MM.1S (cell line): ENCODE measurements around the gene FHIT.

Experiments used
- DNase-seq: peaks from one replicate; pipeline ENCODE4 v3.0.0-alpha.2; 2015
- H2AFZ ChIP-seq: fragments of 300-600 bp; sonication (generic); 2 replicates; pipeline ENCODE4 v1.6.0; 2016; ENCODE audit warnings: antibody characterized with exemption, low read length
- H3F3A ChIP-seq: fragments of 300-600 bp; sonication (generic); 2 replicates; pipeline ENCODE4 v1.6.1; 2016; ENCODE audit warnings: mild to moderate bottlenecking, antibody characterized with exemption, low read length, moderate library complexity, mixed read lengths; ENCODE audit not compliant: insufficient read depth
- H3K27ac ChIP-seq: fragments of 300-600 bp; sonication (generic); 2 replicates; pipeline ENCODE4 v1.5.1; 2016; ENCODE audit warnings: mild to moderate bottlenecking, low read length
- H3K27me3 ChIP-seq: fragments of 300-600 bp; sonication (generic); replicated peaks from 2 replicates; pipeline ENCODE4 v1.6.0; 2016; ENCODE audit warnings: low read length; ENCODE audit not compliant: insufficient read depth
- H3K36me3 ChIP-seq: fragments of 300-600 bp; sonication (generic); replicated peaks from 2 replicates; pipeline ENCODE4 v1.6.1; 2016; ENCODE audit warnings: mild to moderate bottlenecking, low read length, mixed read lengths; ENCODE audit not compliant: insufficient read depth
- H3K4me1 ChIP-seq: fragments of 300-600 bp; sonication (generic); 2 replicates; pipeline ENCODE4 v1.6.1; 2016; ENCODE audit warnings: low read length, mixed read lengths
- H3K4me2 ChIP-seq: fragments of 300-600 bp; sonication (generic); 2 replicates; pipeline ENCODE4 v1.6.0; 2016; ENCODE audit warnings: low read depth, low read length
- H3K4me3 ChIP-seq: fragments of 300-600 bp; sonication (generic); 2 replicates; pipeline ENCODE4 v1.5.1; 2016; ENCODE audit warnings: low read length, mixed read lengths
- H3K79me2 ChIP-seq: fragments of 300-600 bp; sonication (generic); 2 replicates; pipeline ENCODE4 v1.6.1; 2016; ENCODE audit warnings: mixed run types, low read length, mixed read lengths
- H3K9ac ChIP-seq: fragments of 300-600 bp; sonication (generic); 2 replicates; pipeline ENCODE4 v1.6.1; 2016; ENCODE audit warnings: low read length, mixed read lengths
- H3K9me2 ChIP-seq: fragments of 300-600 bp; sonication (generic); replicated peaks from 2 replicates; pipeline ENCODE4 v1.6.1; 2016; ENCODE audit warnings: mild to moderate bottlenecking, low read length, mixed read lengths; ENCODE audit not compliant: insufficient read depth
- H3K9me3 ChIP-seq: fragments of 300-600 bp; sonication (generic); replicated peaks from 2 replicates; pipeline ENCODE4 v1.6.1; 2016; ENCODE audit warnings: mild to moderate bottlenecking, low read length, mixed read lengths; ENCODE audit not compliant: insufficient read depth
- H4K20me1 ChIP-seq: fragments of 300-600 bp; sonication (generic); 2 replicates; pipeline ENCODE4 v1.6.1; 2016; ENCODE audit warnings: mild to moderate bottlenecking, low read length, moderate library complexity, mixed read lengths; ENCODE audit not compliant: insufficient read depth
- EZH2 ChIP-seq: fragments of 300-600 bp; sonication (generic); optimal IDR thresholded peaks from 2 replicates; pipeline ENCODE3; 2017; ENCODE audit warnings: low read depth, mild to moderate bottlenecking, antibody characterized with exemption, low read length, mixed read lengths
- EZH2phosphoT487 ChIP-seq: fragments of 300-600 bp; sonication (generic); IDR thresholded peaks from 2 replicates; pipeline ENCODE4 v1.6.1; 2018; ENCODE audit warnings: antibody characterized with exemption, low read length
- TF ChIP-seq, protein P1 (sequence below): fragments of 300-600 bp; sonication (generic); IDR thresholded peaks from 2 replicates; pipeline ENCODE4 v1.5.1; 2016; ENCODE audit warnings: antibody characterized with exemption, low read length, mixed read lengths

FHIT gene

DNA sequence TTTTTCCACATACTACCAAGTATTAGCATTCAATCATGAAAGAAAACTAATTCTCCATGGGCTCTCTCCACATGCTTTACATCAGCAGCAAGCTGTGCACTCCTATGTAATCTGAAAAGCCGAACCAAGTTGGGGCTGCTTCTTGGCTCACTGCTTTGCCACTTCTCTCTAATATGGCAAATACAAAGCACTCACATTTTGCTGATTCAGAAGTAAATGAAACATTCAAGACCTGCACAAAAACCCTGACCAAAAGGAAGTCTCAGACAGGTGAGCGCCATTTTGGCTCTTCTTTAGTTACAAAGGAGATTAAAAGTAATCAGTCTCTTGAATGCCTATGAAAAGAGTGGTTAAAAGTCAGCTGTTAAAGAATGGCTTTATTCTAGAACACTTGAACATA lies 915.2 kb downstream of the FHIT start:
- Histone ChIP-seq H3K79me2 (no peaks in the 10 kb centered on the region), H3K4me1 (no peaks in the 10 kb centered on the region), H3K36me3 (no peaks in the 10 kb centered on the region), H3K9me2 (no peaks in the 10 kb centered on the region), H2AFZ (no peak overlapping the region), H3K9me3 (no peaks in the 10 kb centered on the region), H3K4me2 (no peak overlapping the region), H3F3A (no peaks in the 10 kb centered on the region), H3K27me3 (no peaks in the 10 kb centered on the region), H4K20me1 (no peaks in the 10 kb centered on the region), H3K27ac (no peak overlapping the region), H3K4me3 (no peak overlapping the region), H3K9ac (no peak overlapping the region)
- TF ChIP-seq EZH2phosphoT487: no peak
- TF ChIP-seq, protein P1, sequence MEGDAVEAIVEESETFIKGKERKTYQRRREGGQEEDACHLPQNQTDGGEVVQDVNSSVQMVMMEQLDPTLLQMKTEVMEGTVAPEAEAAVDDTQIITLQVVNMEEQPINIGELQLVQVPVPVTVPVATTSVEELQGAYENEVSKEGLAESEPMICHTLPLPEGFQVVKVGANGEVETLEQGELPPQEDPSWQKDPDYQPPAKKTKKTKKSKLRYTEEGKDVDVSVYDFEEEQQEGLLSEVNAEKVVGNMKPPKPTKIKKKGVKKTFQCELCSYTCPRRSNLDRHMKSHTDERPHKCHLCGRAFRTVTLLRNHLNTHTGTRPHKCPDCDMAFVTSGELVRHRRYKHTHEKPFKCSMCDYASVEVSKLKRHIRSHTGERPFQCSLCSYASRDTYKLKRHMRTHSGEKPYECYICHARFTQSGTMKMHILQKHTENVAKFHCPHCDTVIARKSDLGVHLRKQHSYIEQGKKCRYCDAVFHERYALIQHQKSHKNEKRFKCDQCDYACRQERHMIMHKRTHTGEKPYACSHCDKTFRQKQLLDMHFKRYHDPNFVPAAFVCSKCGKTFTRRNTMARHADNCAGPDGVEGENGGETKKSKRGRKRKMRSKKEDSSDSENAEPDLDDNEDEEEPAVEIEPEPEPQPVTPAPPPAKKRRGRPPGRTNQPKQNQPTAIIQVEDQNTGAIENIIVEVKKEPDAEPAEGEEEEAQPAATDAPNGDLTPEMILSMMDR: no peak
- TF ChIP-seq EZH2: no peak
- no peak for DNase-seq

DNA sequence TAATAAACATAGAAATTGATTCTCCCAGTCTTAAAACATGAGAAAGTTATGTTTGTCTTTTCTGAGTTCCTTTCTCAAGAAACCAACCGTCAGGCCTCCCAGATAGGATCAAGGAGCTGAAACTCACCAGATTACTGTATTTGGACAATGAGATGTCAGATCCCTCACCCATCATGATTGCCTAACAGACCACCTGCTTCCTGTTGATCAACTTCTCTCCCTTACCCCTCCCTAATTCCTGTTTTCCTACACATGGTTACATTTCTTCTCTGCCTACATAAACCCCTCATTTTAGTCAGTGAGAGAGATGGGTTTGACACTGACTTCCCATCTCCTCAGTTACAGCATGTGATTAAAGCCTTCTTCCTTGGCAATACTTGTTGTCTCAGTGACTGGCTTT lies 917.5 kb downstream of the FHIT start:
- no peaks in the 10 kb centered on the region for H3K79me2 ChIP-seq
- H3K4me3 ChIP-seq: no peak overlapping the region
- no peak overlapping the region for H3K27ac ChIP-seq
- H3K9ac ChIP-seq: no peak overlapping the region
- DNase-seq: no peak
- H3K36me3 ChIP-seq: no peaks in the 10 kb centered on the region
- TF ChIP-seq, protein P1: no peak
- no peak for TF ChIP-seq EZH2
- no peak for TF ChIP-seq EZH2phosphoT487
- no peaks in the 10 kb centered on the region for H3K27me3 ChIP-seq
- H3K9me3 ChIP-seq: no peaks in the 10 kb centered on the region
- H3K9me2 ChIP-seq: no peaks in the 10 kb centered on the region
- H3K4me1 ChIP-seq: no peaks in the 10 kb centered on the region
- no peak overlapping the region for H3K4me2 ChIP-seq
- H4K20me1 ChIP-seq: no peaks in the 10 kb centered on the region
- H3F3A ChIP-seq: no peaks in the 10 kb centered on the region
- no peak overlapping the region for H2AFZ ChIP-seq

DNA sequence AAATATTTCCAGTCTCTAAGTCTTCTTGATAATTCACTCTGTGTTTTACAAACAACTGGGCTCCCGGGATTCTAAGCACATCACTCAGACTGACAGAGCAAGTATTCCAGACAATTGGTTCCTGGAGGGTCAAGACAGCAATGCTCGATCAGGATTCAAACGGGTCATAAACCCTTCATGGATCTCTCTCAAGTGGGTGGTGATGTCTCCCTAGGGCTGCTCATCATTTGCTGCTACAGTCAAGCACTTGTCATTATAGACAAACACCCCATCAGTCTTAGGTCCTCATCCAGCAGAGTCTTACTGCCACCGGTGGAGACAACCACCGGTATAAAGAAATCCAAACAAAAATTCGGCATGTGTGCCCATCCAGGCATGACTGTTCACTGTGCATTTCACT lies 921.1 kb downstream of the FHIT start:
- TF ChIP-seq, protein P1: no peak
- TF ChIP-seq EZH2phosphoT487 (no peak), EZH2 (no peak)
- Histone ChIP-seq H3K9ac (no peak overlapping the region), H4K20me1 (no peaks in the 10 kb centered on the region), H3K4me2 (no peak overlapping the region), H3K4me3 (no peak overlapping the region), H3K9me3 (no peaks in the 10 kb centered on the region), H3K4me1 (no peaks in the 10 kb centered on the region), H3F3A (no peaks in the 10 kb centered on the region), H3K27me3 (no peaks in the 10 kb centered on the region), H2AFZ (no peak overlapping the region), H3K27ac (no peak overlapping the region), H3K36me3 (no peaks in the 10 kb centered on the region), H3K79me2 (no peaks in the 10 kb centered on the region), H3K9me2 (no peaks in the 10 kb centered on the region)
- DNase-seq: no peak
